Panc1 (cell line): ENCODE data around the gene DOCK3. TPM values are rescaled to one million over a fixed set of nuclear protein-coding genes. Genes with fewer than 3 reads are reported as not detected.

ENCODE experiments used
- ATAC-seq: fragments of 200-7000 bp; cut with Tn5 transposase; 2 replicates; pipeline ENCODE4 v1.9.1; 2020; ENCODE audit warnings: mild to moderate bottlenecking, moderate library complexity
- BruUV-seq: library from RNA; stranded (reverse); fragments of 400-500 nt; replicated peaks from 2 replicates; lab custom pipeline; 2021; lab: Mats Ljungman, UMichigan
- CTCF ChIA-PET: fragments of 300-600 bp; sonication (Branson Sonifier 250); formaldehyde crosslinking; loops from one replicate; lab custom pipeline; 2022; ENCODE audit warnings: antibody characterized with exemption; lab: Charles Lee
- POLR2A ChIA-PET: fragments of 300-600 bp; sonication (Branson Sonifier 250); formaldehyde crosslinking; loops from one replicate; lab custom pipeline; 2022; ENCODE audit warnings: antibody characterized with exemption; lab: Charles Lee
- DNase-seq: peaks from one replicate; pipeline ENCODE4 v3.0.0-alpha.2; 2010; ENCODE audit warnings: low read depth, low spot score
- H3K27ac ChIP-seq: 2 replicates; pipeline ENCODE4 v1.5.1; 2011; ENCODE audit warnings: mild to moderate bottlenecking, low read length, inconsistent platforms
- H3K27me3 ChIP-seq: fragments of 200-500 bp; sonication (Bioruptor generic); 2 replicates; pipeline ENCODE4 v1.6.0; 2014; ENCODE audit warnings: low read length, inconsistent platforms; ENCODE audit not compliant: control insufficient read depth, insufficient read depth
- H3K36me3 ChIP-seq: fragments of 200-500 bp; sonication (Bioruptor generic); 2 replicates; pipeline ENCODE4 v1.5.1; 2014; ENCODE audit warnings: inconsistent platforms, mild to moderate bottlenecking, low read length, moderate library complexity; ENCODE audit not compliant: control insufficient read depth, insufficient read depth
- H3K4me1 ChIP-seq: 2 replicates; pipeline ENCODE4 v1.5.1; 2011; ENCODE audit warnings: inconsistent platforms, mild to moderate bottlenecking, low read length, moderate library complexity; ENCODE audit not compliant: control insufficient read depth, insufficient read depth
- H3K4me3 ChIP-seq, 2 experiments: 2 replicates each; pipeline ENCODE4 v1.5.1; 2011 to 2012; ENCODE audit warnings: low read depth in 2 of 2, low read length in 2 of 2, mild to moderate bottlenecking in 2 of 2, inconsistent platforms in 1 of 2, moderate library complexity in 1 of 2
- H3K9me3 ChIP-seq: fragments of 200-500 bp; sonication (Bioruptor generic); 2 replicates; pipeline ENCODE4 v1.5.1; 2014; ENCODE audit warnings: low read depth, mild to moderate bottlenecking, inconsistent platforms, low read length, moderate library complexity; ENCODE audit not compliant: control insufficient read depth, insufficient read depth
- CTCF ChIP-seq: fragments of 450-650 bp; IDR thresholded peaks from 2 replicates; pipeline ENCODE4 v1.5.1; 2017; ENCODE audit warnings: mild to moderate bottlenecking
- POLR2AphosphoS5 ChIP-seq: IDR thresholded peaks from 2 replicates; pipeline ENCODE4 v1.6.1; 2012; ENCODE audit warnings: mild to moderate bottlenecking, low read depth, low read length, moderate library complexity
- REST ChIP-seq, 2 experiments: IDR thresholded peaks; 2 replicates each; pipeline ENCODE4 v1.6.1; 2011 to 2012; ENCODE audit warnings: low read depth in 2 of 2, control low read depth in 1 of 2, low read length in 1 of 2, mild to moderate bottlenecking in 1 of 2, moderate library complexity in 1 of 2; ENCODE audit not compliant: insufficient read depth in 1 of 2
- SIN3A ChIP-seq: IDR thresholded peaks from 2 replicates; pipeline ENCODE4 v1.6.1; 2012; ENCODE audit warnings: low read depth, mild to moderate bottlenecking, low read length, moderate library complexity, borderline replicate concordance; ENCODE audit not compliant: insufficient read depth
- TCF7L2 ChIP-seq: IDR thresholded peaks from 2 replicates; pipeline ENCODE4 v1.6.1; 2011; ENCODE audit warnings: mild to moderate bottlenecking, low read depth, low read length, inconsistent platforms
- in situ Hi-C: cut with HindIII; loops from 2 replicates; pipeline ENCODE4 v1.10.0; 2016; ENCODE audit warnings: low sequenced_read_pairs, low pct_unique_long_range_greater_than_20kb
- intact Hi-C: fragments of 100-400 bp; cut with micrococcal nuclease; formaldehyde crosslinking; loops from one replicate; pipeline ENCODE4 v1.10.0; 2022; ENCODE audit not compliant: unreplicated experiment
- total RNA-seq: library from RNA; stranded (reverse); gene quantifications from one replicate; pipeline ENCODE4 v1.2.1, GENCODE V29; 2021; ENCODE audit not compliant: unreplicated experiment

The DOCK3 gene
- total RNA-seq, 1 experiment from 2014 or later: 0.21 TPM

GRCh38 chr3:51276046-51276445 lies 601.3 kb downstream of the DOCK3 start:
- TF ChIP-seq POLR2AphosphoS5: no peak
- no peak for TF ChIP-seq REST (IDR thresholded peaks at IDR 0.05; ENCODE audit: insufficient read depth in 1 of 2, low read depth in 2 of 2, low read length in 1 of 2)
- TF ChIP-seq TCF7L2: no peak
- no peak for TF ChIP-seq CTCF
- TF ChIP-seq SIN3A: no peak
- intact Hi-C loops (no loop called here), in situ Hi-C loops (no loop called here)
- ATAC-seq: no peak
- Histone ChIP-seq H3K9me3 (no peaks in the 10 kb centered on the region), H3K27me3 (no peaks in the 10 kb centered on the region), H3K4me1 (no peaks in the 10 kb centered on the region), H3K4me3 (no peak overlapping the region), H3K27ac (no peak overlapping the region), H3K36me3 (no peaks in the 10 kb centered on the region)
- DNase-seq: no peak
- ChIA-PET POLR2A (no interaction called here), CTCF (no interaction called here)
- no TSS peak for BruUV-seq

DNA sequence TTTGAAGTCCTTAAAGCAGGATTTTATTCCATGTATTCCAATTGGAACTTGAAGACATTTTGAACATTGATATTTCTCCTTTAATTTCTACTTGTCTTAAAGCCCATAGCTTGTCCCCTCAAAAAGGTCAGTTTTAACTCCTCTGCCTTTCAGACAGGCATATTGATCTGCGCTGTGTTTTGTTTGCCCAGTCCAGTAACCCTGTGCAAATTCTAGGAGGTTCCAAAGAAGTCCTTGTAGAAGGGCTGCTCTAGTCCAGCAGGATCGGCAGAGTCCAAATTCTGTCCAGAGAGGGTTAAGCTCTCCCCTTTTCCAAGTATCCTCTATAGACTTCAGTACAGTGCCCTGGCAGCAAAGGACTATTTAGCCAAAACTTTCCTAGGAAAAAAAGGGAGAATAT lies 604.7 kb downstream of the DOCK3 start:
- ATAC-seq: no peak
- intact Hi-C loops (no loop called here), in situ Hi-C loops (no loop called here)
- ChIA-PET POLR2A (no interaction called here), CTCF (no interaction called here)
- H3K4me3 ChIP-seq: no peak overlapping the region
- H3K36me3 ChIP-seq: no peaks in the 10 kb centered on the region
- no peaks in the 10 kb centered on the region for H3K4me1 ChIP-seq
- no peaks in the 10 kb centered on the region for H3K27me3 ChIP-seq
- no peak overlapping the region for H3K27ac ChIP-seq
- DNase-seq: no peak
- H3K9me3 ChIP-seq: no peaks in the 10 kb centered on the region
- BruUV-seq: no TSS peak
- TF ChIP-seq SIN3A: no peak
- TF ChIP-seq TCF7L2: no peak
- no peak for TF ChIP-seq CTCF
- TF ChIP-seq POLR2AphosphoS5: no peak
- TF ChIP-seq REST (IDR thresholded peaks at IDR 0.05; ENCODE audit: insufficient read depth in 1 of 2, low read depth in 2 of 2, low read length in 1 of 2): no peak
